ENCODE data around the gene DAG1.
A peak's percentile ranks its signal among the peaks of the same experiment; 100 is the strongest.

Gene DAG1

GRCh38 chr3:49469936-49470713 is at the start of gene DAG1:
DAG1 (plus strand) TSS chr3:49470267; CDS start chr3:49510535, 40,268 bp downstream.
- peak; percentile 90 for DNase-seq

- DNase-seq: no peak
Measured at GRCh38 chr3:49421890-49422378, 48.1 kb upstream of the DAG1 start.

- DNase-seq: no peak
Measured at GRCh38 chr3:49422379-49423248, 47.5 kb upstream of the DAG1 start, which contains the start of gene AMT. AMT (minus strand) TSS chr3:49422473; CDS start chr3:49422450, 23 bp downstream.

- no peak for DNase-seq
Measured at GRCh38 chr3:49424816-49425215, 45.3 kb upstream of the DAG1 start.

- DNase-seq: no peak
Measured at GRCh38 chr3:49427586-49427985, 42.5 kb upstream of the DAG1 start.

GRCh38 chr3:49428752-49429080 is 41.4 kb upstream of the DAG1 start:
- DNase-seq: no peak

GRCh38 chr3:49434731-49435130 is 35.3 kb upstream of the DAG1 start:
- DNase-seq: no peak

GRCh38 chr3:49445391-49445790 is 24.7 kb upstream of the DAG1 start:
- DNase-seq: no peak

- DNase-seq: no peak
Measured at GRCh38 chr3:49453621-49454020, 16.4 kb upstream of the DAG1 start.

- no peak for DNase-seq
Measured at GRCh38 chr3:49454458-49454857, 15.6 kb upstream of the DAG1 start.

GRCh38 chr3:49454898-49455681 is 15.0 kb upstream of the DAG1 start:
- no peak for DNase-seq

GRCh38 chr3:49456466-49456865 is 13.6 kb upstream of the DAG1 start:
- DNase-seq: no peak

GRCh38 chr3:49460188-49460890 is 9.7 kb upstream of the DAG1 start:
- DNase-seq: no peak

GRCh38 chr3:49460956-49461355 is 9.1 kb upstream of the DAG1 start:
- DNase-seq: no peak

- no peak for DNase-seq
Measured at GRCh38 chr3:49461443-49462171, 8.5 kb upstream of the DAG1 start.

GRCh38 chr3:49462222-49462621 is 7.8 kb upstream of the DAG1 start:
- DNase-seq: no peak

- no peak for DNase-seq
Measured at GRCh38 chr3:49465270-49466034, 4.6 kb upstream of the DAG1 start.

- DNase-seq: no peak
Measured at GRCh38 chr3:49466085-49466484, 4.0 kb upstream of the DAG1 start.

GRCh38 chr3:49469037-49469935 is 781 bp upstream of the DAG1 start:
- DNase-seq: no peak

All from GOT3 (cell line).